HepG2 (cell line): ENCODE measurements around the gene TMEM97. TPM values are rescaled to one million over a fixed set of nuclear protein-coding genes. Genes with fewer than 3 reads are reported as not detected.

Source experiments
- AGO2 ChIP-seq: fragments of 200-400 bp; formaldehyde crosslinking; optimal IDR thresholded peaks from 2 replicates; pipeline ENCODE3; 2017; ENCODE audit warnings: mild to moderate bottlenecking, low read depth, low read length, moderate library complexity
- CAMTA2 ChIP-seq: sonication (generic); formaldehyde crosslinking; IDR thresholded peaks from 2 replicates; pipeline ENCODE4 v1.4.0; 2020; ENCODE audit warnings: mild to moderate bottlenecking, missing genetic modification reagents, borderline replicate concordance
- EZH2 ChIP-seq: conservative IDR thresholded peaks from 2 replicates; pipeline ENCODE4 v1.6.1; 2012; ENCODE audit warnings: mild to moderate bottlenecking, low read depth, low read length, moderate library complexity
- FOXK1 ChIP-seq: sonication (generic); formaldehyde crosslinking; IDR thresholded peaks from 2 replicates; pipeline ENCODE4 v1.4.0; 2020; ENCODE audit warnings: low read depth, missing genetic modification reagents, borderline replicate concordance
- FOXM1 ChIP-seq: sonication (generic); formaldehyde crosslinking; IDR thresholded peaks from 2 replicates; pipeline ENCODE4 v1.5.0; 2020; ENCODE audit warnings: missing genetic modification reagents
- KDM1A ChIP-seq: IDR thresholded peaks from 2 replicates; pipeline ENCODE4 v1.6.1; 2016; ENCODE audit warnings: missing compliant biosample characterization
- MAX ChIP-seq: IDR thresholded peaks from 2 replicates; pipeline ENCODE4 v1.6.1; 2012; ENCODE audit warnings: inconsistent platforms
- PRDM10 ChIP-seq: sonication (generic); formaldehyde crosslinking; IDR thresholded peaks from 2 replicates; pipeline ENCODE4 v1.4.0; 2020; ENCODE audit warnings: low read depth, missing genetic modification reagents
- SMYD3 ChIP-seq: sonication (generic); formaldehyde crosslinking; IDR thresholded peaks from 2 replicates; pipeline ENCODE4 v1.8.1; 2023; ENCODE audit warnings: mild to moderate bottlenecking, missing genetic modification reagents
- SP1 ChIP-seq, 2 experiments: fragments of 450-650 bp in 1 of 2; sonication (generic) in 1 of 2; formaldehyde crosslinking in 1 of 2; IDR thresholded peaks; 2 replicates each; pipeline versions ENCODE4 v1.4.0 to v1.6.1; 2016 to 2020; ENCODE audit warnings: missing genetic modification reagents in 1 of 2
- THAP9 ChIP-seq: sonication (generic); formaldehyde crosslinking; IDR thresholded peaks from 2 replicates; pipeline ENCODE4; 2020; ENCODE audit warnings: missing genetic modification reagents, mild to moderate bottlenecking, borderline replicate concordance
- ZBTB39 ChIP-seq: sonication (generic); formaldehyde crosslinking; IDR thresholded peaks from 2 replicates; pipeline ENCODE4 v1.5.0; 2020; ENCODE audit warnings: missing genetic modification reagents
- ZKSCAN8 ChIP-seq: IDR thresholded peaks from 2 replicates; pipeline ENCODE4 v1.6.1; 2016; ENCODE audit warnings: borderline replicate concordance, missing genetic modification reagents, missing compliant biosample characterization
- ZNF138 ChIP-seq: sonication (generic); formaldehyde crosslinking; IDR thresholded peaks from 2 replicates; pipeline ENCODE4 v1.5.0; 2020; ENCODE audit warnings: mild to moderate bottlenecking, low read depth, missing genetic modification reagents
- ZNF234 ChIP-seq: sonication (generic); formaldehyde crosslinking; conservative IDR thresholded peaks from 2 replicates; pipeline ENCODE4 v1.5.1; 2020; ENCODE audit warnings: mild to moderate bottlenecking, missing genetic modification reagents
- ZNF431 ChIP-seq: sonication (generic); formaldehyde crosslinking; IDR thresholded peaks from 2 replicates; pipeline ENCODE4 v1.9.0; 2022; ENCODE audit warnings: missing genetic modification reagents, low read depth, mild to moderate bottlenecking, borderline replicate concordance
- ZNF557 ChIP-seq: sonication (generic); formaldehyde crosslinking; IDR thresholded peaks from 2 replicates; pipeline ENCODE4 v1.4.0; 2020; ENCODE audit warnings: missing genetic modification reagents
- ZNF629 ChIP-seq: sonication (generic); formaldehyde crosslinking; conservative IDR thresholded peaks from 2 replicates; pipeline ENCODE4 v1.5.0; 2020; ENCODE audit warnings: missing genetic modification reagents
- ZNF749 ChIP-seq: sonication (generic); formaldehyde crosslinking; IDR thresholded peaks from 2 replicates; pipeline ENCODE4 v1.8.0; 2022; ENCODE audit warnings: mild to moderate bottlenecking, missing genetic modification reagents, moderate library complexity, borderline replicate concordance
- ZNF850 ChIP-seq: sonication (generic); formaldehyde crosslinking; conservative IDR thresholded peaks from 2 replicates; pipeline ENCODE4 v1.9.0; 2021; ENCODE audit warnings: mild to moderate bottlenecking, missing genetic modification reagents
- polyA plus RNA-seq, 8 experiments: library from polyadenylated mRNA; depleted of rRNA in 3 of 8; stranded (reverse) in 7 of 8; unstranded in 1 of 8; fragments of >200 nt; fragmentation: Illumina TruSeq in 4 of 8; extraction: Trizol in 4 of 8; gene quantifications; 2 replicates each; pipeline versions ENCODE4 v1.2.1 to v1.2.3, GENCODE V29; 2011 to 2016; ENCODE audit warnings: low read depth in 4 of 8, missing spikeins in 1 of 8, mixed read lengths in 1 of 8; ENCODE audit not compliant: insufficient read depth in 1 of 8
- total RNA-seq, 5 experiments: library from RNA; depleted of rRNA; stranded (reverse); fragments of >200 nt; fragmentation: Illumina TruSeq; extraction: Trizol; gene quantifications; 2 replicates each; pipeline ENCODE4 v1.2.3, GENCODE V29; 2016; ENCODE audit warnings: low read depth in 1 of 5
- TF ChIP-seq, protein P1 (sequence below): sonication (generic); formaldehyde crosslinking; IDR thresholded peaks from 2 replicates; pipeline ENCODE4 v1.5.0; 2020; ENCODE audit warnings: missing genetic modification reagents, mild to moderate bottlenecking, borderline replicate concordance

Gene TMEM97
- total and polyA plus RNA-seq, 2 of the 13 experiments (the other 11 are each of a cell fraction or from before 2014, with no cell fraction given), result 69.6 to 137 TPM

- TF ChIP-seq ZBTB39 (no peak), FOXK1 (CRISPR knock-in tag) (peak; percentile 82; the same call in 1 of the 2 replicates), ZNF431 (CRISPR knock-in tag) (no peak), ZKSCAN8 (CRISPR knock-in tag) (no peak; the same call in 1 of the 2 replicates), SP1 (IDR thresholded peaks at IDR 0.05) (no peak), SP1 (CRISPR knock-in tag; IDR thresholded peaks at IDR 0.05) (0 out of 2 replicates have a peak, but pooled peaks have one; percentile 35), EZH2 (no peak), ZNF629 (CRISPR knock-in tag) (peak; percentile 56), FOXM1 (CRISPR knock-in tag) (no peak), ZNF749 (CRISPR knock-in tag) (no peak), ZNF138 (no peak), SMYD3 (CRISPR knock-in tag) (no peak), ZNF850 (no peak), AGO2 (no peak), CAMTA2 (CRISPR knock-in tag) (no peak), ZNF557 (no peak), MAX (peak; percentile 65), ZNF234 (no peak), THAP9 (CRISPR knock-in tag) (0 out of 2 replicates have a peak, but pooled peaks have one; percentile 29), KDM1A (peak; percentile 78), PRDM10 (CRISPR knock-in tag) (peak; percentile 80; the same call in 1 of the 2 replicates)
- TF ChIP-seq, protein P1, sequence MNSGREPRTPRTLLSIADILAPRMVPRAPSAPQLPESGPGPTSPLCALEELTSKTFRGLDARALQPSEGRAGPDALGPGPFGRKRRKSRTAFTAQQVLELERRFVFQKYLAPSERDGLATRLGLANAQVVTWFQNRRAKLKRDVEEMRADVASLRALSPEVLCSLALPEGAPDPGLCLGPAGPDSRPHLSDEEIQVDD (CRISPR knock-in tag), result no peak
These were observed 49.4 kb downstream of the TMEM97 start (continued) for GRCh38 chr17:28368306-28368831.
